GM23338 (cell line): ENCODE measurements around the gene PID1. TPM values are rescaled to one million over a fixed set of nuclear protein-coding genes. Genes with fewer than 3 reads are reported as not detected.

Experiments used
- ATAC-seq: fragments of 200-7000 bp; cut with Tn5 transposase; 3 replicates; pipeline ENCODE4 v1.9.1; 2020
- DNase-seq: peaks from one replicate; pipeline ENCODE4 v3.0.0-alpha.2; 2015; ENCODE audit warnings: low spot score
- H2AFZ ChIP-seq: fragments of 200-600 bp; sonication (generic); 2 replicates; pipeline ENCODE4 v1.8.0; 2016; ENCODE audit warnings: antibody characterized with exemption, mild to moderate bottlenecking, moderate library complexity
- H3F3A ChIP-seq: fragments of 200-600 bp; sonication (generic); replicated peaks from 2 replicates; pipeline ENCODE4 v1.8.0; 2017; ENCODE audit warnings: antibody characterized with exemption, mixed run types, low read depth
- H3K27ac ChIP-seq: fragments of 200-600 bp; sonication (generic); 2 replicates; pipeline ENCODE4 v1.6.1; 2016; ENCODE audit warnings: low read depth
- H3K27me3 ChIP-seq: fragments of 200-600 bp; sonication (generic); 2 replicates; pipeline ENCODE4 v1.8.0; 2016; ENCODE audit warnings: mild to moderate bottlenecking, mixed run types, moderate library complexity; ENCODE audit not compliant: insufficient read depth
- H3K36me3 ChIP-seq: fragments of 200-600 bp; sonication (generic); 2 replicates; pipeline ENCODE4 v1.8.0; 2016; ENCODE audit warnings: mild to moderate bottlenecking; ENCODE audit not compliant: insufficient read depth
- H3K4me1 ChIP-seq: fragments of 200-600 bp; sonication (generic); 2 replicates; pipeline ENCODE4 v1.8.0; 2016; ENCODE audit warnings: mild to moderate bottlenecking, moderate library complexity; ENCODE audit not compliant: insufficient read depth
- H3K4me2 ChIP-seq: fragments of 200-600 bp; sonication (generic); 2 replicates; pipeline ENCODE4 v1.7.1; 2017; ENCODE audit warnings: mixed run types
- H3K4me3 ChIP-seq: fragments of 200-600 bp; sonication (generic); 2 replicates; pipeline ENCODE4 v1.6.1; 2016; ENCODE audit warnings: mixed run types
- H3K79me2 ChIP-seq: fragments of 200-600 bp; sonication (generic); replicated peaks from 2 replicates; pipeline ENCODE4 v1.8.0; 2017; ENCODE audit warnings: mild to moderate bottlenecking; ENCODE audit not compliant: insufficient read depth
- H3K9me2 ChIP-seq: fragments of 200-600 bp; sonication (generic); 2 replicates; pipeline ENCODE4 v1.8.0; 2017; ENCODE audit not compliant: insufficient read depth
- H4K20me1 ChIP-seq: fragments of 200-600 bp; sonication (generic); replicated peaks from 2 replicates; pipeline ENCODE4 v1.8.0; 2017; ENCODE audit warnings: mild to moderate bottlenecking; ENCODE audit not compliant: insufficient read depth
- H3K27ac Mint-ChIP-seq: 2 replicates; pipeline ENCODE4 v1.8.0; 2020; ENCODE audit warnings: inconsistent platforms, mild to moderate bottlenecking, moderate library complexity, mixed read lengths
- H3K27me3 Mint-ChIP-seq: 3 replicates; pipeline ENCODE4 v1.8.0; 2022; ENCODE audit warnings: low read depth, mild to moderate bottlenecking, moderate library complexity, mixed read lengths, inconsistent platforms; ENCODE audit not compliant: insufficient read depth, poor library complexity
- H3K36me3 Mint-ChIP-seq: 3 replicates; pipeline ENCODE4 v1.8.0; 2021; ENCODE audit warnings: low read depth, mild to moderate bottlenecking, inconsistent platforms, moderate library complexity, mixed read lengths
- H3K4me1 Mint-ChIP-seq: 3 replicates; pipeline ENCODE4 v1.8.0; 2020; ENCODE audit warnings: mild to moderate bottlenecking, inconsistent platforms, mixed read lengths
- H3K4me3 Mint-ChIP-seq: 3 replicates; pipeline ENCODE4 v1.8.0; 2021; ENCODE audit warnings: moderate library complexity, mild to moderate bottlenecking, inconsistent platforms, mixed read lengths
- H3K9me3 Mint-ChIP-seq: 3 replicates; pipeline ENCODE4 v1.8.0; 2020; ENCODE audit warnings: moderate library complexity, mild to moderate bottlenecking, inconsistent platforms, mixed read lengths
- CREB1 ChIP-seq: fragments of 250-450 bp; sonication (Bioruptor Pico); IDR thresholded peaks from 2 replicates; pipeline ENCODE4 v1.5.0; 2020; ENCODE audit warnings: low read depth, mild to moderate bottlenecking, moderate library complexity
- CTCF ChIP-seq, 2 experiments: fragments of 200-600 bp in 1 of 2; sonication (generic) in 1 of 2; conservative IDR thresholded peaks; 2 replicates each; pipeline versions ENCODE4 v1.5.1 to v1.6.1; 2016 to 2017; ENCODE audit warnings: antibody characterized with exemption in 2 of 2, low read depth in 2 of 2, mild to moderate bottlenecking in 2 of 2, moderate library complexity in 1 of 2
- EZH2 ChIP-seq: fragments of 200-600 bp; sonication (generic); IDR thresholded peaks from one replicate; pipeline ENCODE4 v1.8.0; 2017; ENCODE audit warnings: antibody characterized with exemption, mild to moderate bottlenecking, low read depth; ENCODE audit not compliant: unreplicated experiment
- EZH2phosphoT487 ChIP-seq: fragments of 200-600 bp; sonication (generic); IDR thresholded peaks from one replicate; pipeline ENCODE4 v1.8.1; 2018; ENCODE audit warnings: antibody characterized with exemption; ENCODE audit not compliant: unreplicated experiment
- JUNB ChIP-seq: IDR thresholded peaks from one replicate; pipeline ENCODE4 v1.6.1; 2016; ENCODE audit warnings: antibody characterized with exemption; ENCODE audit not compliant: unreplicated experiment
- NANOG ChIP-seq: IDR thresholded peaks from 2 replicates; pipeline ENCODE4 v1.6.1; 2016; ENCODE audit warnings: antibody characterized with exemption, borderline replicate concordance
- POLR2AphosphoS5 ChIP-seq: IDR thresholded peaks from 2 replicates; pipeline ENCODE4 v1.6.1; 2016; ENCODE audit warnings: antibody characterized with exemption, low read depth
- REST ChIP-seq: IDR thresholded peaks from one replicate; pipeline ENCODE4 v1.6.1; 2018; ENCODE audit warnings: antibody characterized with exemption; ENCODE audit not compliant: unreplicated experiment
- STAT1 ChIP-seq: IDR thresholded peaks from one replicate; pipeline ENCODE4 v1.6.1; 2016; ENCODE audit warnings: antibody characterized with exemption; ENCODE audit not compliant: unreplicated experiment
- ZNF114 ChIP-seq: fragments of 250-450 bp; sonication (Bioruptor Pico); IDR thresholded peaks from 2 replicates; pipeline ENCODE4 v1.5.0; 2020; ENCODE audit warnings: mild to moderate bottlenecking, moderate library complexity
- ZNF331 ChIP-seq: fragments of 250-450 bp; sonication (Bioruptor Pico); IDR thresholded peaks from 2 replicates; pipeline ENCODE4 v1.5.0; 2020; ENCODE audit warnings: low read depth, mild to moderate bottlenecking, moderate library complexity
- polyA plus RNA-seq: library from polyadenylated mRNA; unstranded; fragments of >200 nt; fragmentation: Nextera tagmentation; extraction: Ambion mirVana; gene quantifications from 2 replicates; pipeline ENCODE4 v1.2.1, GENCODE V29; 2016
- total RNA-seq: library from RNA; depleted of rRNA; stranded (reverse); fragments of >200 nt; shearing (Covaris generic); gene quantifications from 2 replicates; pipeline ENCODE4 v1.2.3, GENCODE V29; 2014

The PID1 gene
- total and polyA plus RNA-seq, 2 experiments from 2014 or later, result 1.7 to 2.4 TPM

GRCh38 chr2:229160984-229161383 lies 110.1 kb downstream of the PID1 start:
- H3K27me3 Mint-ChIP-seq, result peaks cover 2% of the 10 kb centered on the region
- Histone ChIP-seq H4K20me1 (no peaks in the 10 kb centered on the region), H3K27me3 (no peaks in the 10 kb centered on the region), H3K27ac (no peak overlapping the region), H3K4me3 (no peak overlapping the region), H2AFZ (no peak overlapping the region), H3K4me2 (no peak overlapping the region), H3F3A (no peaks in the 10 kb centered on the region), H3K36me3 (no peaks in the 10 kb centered on the region), H3K4me1 (no peaks in the 10 kb centered on the region), H3K79me2 (no peaks in the 10 kb centered on the region), H3K9me2 (peaks cover 4% of the 10 kb centered on the region; the same call in 1 of the 2 replicates)
- DNase-seq (no peak), ATAC-seq (no peak)
- TF ChIP-seq JUNB, result no peak
- no peak for TF ChIP-seq ZNF331 (CRISPR knock-in tag)
- TF ChIP-seq EZH2, result no peak
- TF ChIP-seq CREB1 (CRISPR knock-in tag), result no peak
- no peak for TF ChIP-seq NANOG
- TF ChIP-seq ZNF114 (CRISPR knock-in tag), result no peak
- TF ChIP-seq CTCF (conservative IDR thresholded peaks at IDR 0.05; ENCODE audit: low read depth in 2 of 2), result no peak
- no peak for TF ChIP-seq POLR2AphosphoS5
- TF ChIP-seq EZH2phosphoT487, result no peak
- no peaks in the 10 kb centered on the region for H3K36me3 Mint-ChIP-seq
- no peak overlapping the region for H3K4me3 Mint-ChIP-seq
- no peaks in the 10 kb centered on the region; the same call in 2 of the 3 replicates for H3K9me3 Mint-ChIP-seq
- H3K4me1 Mint-ChIP-seq, result peaks cover 12% of the 10 kb centered on the region; the same call in 2 of the 3 replicates
- H3K27ac Mint-ChIP-seq, result no peak overlapping the region

- ATAC-seq, result no peak
- TF ChIP-seq ZNF114 (CRISPR knock-in tag), result no peak
- TF ChIP-seq REST, result no peak
- no peak for TF ChIP-seq CREB1 (CRISPR knock-in tag)
- no peak for TF ChIP-seq EZH2
- no peak for TF ChIP-seq EZH2phosphoT487
- no peak for TF ChIP-seq STAT1
- TF ChIP-seq JUNB, result no peak
- TF ChIP-seq CTCF (conservative IDR thresholded peaks at IDR 0.05; ENCODE audit: low read depth in 2 of 2), result no peak
- no peak for TF ChIP-seq ZNF331 (CRISPR knock-in tag)
These were observed 110.9 kb downstream of the PID1 start for GRCh38 chr2:229160180-229160579.

More at GRCh38 chr2:229160180-229160579, 110.9 kb downstream of the PID1 start:
- H4K20me1 ChIP-seq, result no peaks in the 10 kb centered on the region
- H3K4me3 ChIP-seq, result no peak overlapping the region
- no peak overlapping the region for H3K4me2 ChIP-seq
- H3F3A ChIP-seq, result no peaks in the 10 kb centered on the region
- Mint-ChIP-seq H3K9me3 (no peaks in the 10 kb centered on the region; the same call in 2 of the 3 replicates), H3K4me1 (peaks cover 12% of the 10 kb centered on the region; the same call in 2 of the 3 replicates), H3K36me3 (no peaks in the 10 kb centered on the region), H3K27me3 (peaks cover 2% of the 10 kb centered on the region), H3K27ac (no peak overlapping the region), H3K4me3 (no peak overlapping the region)
- H3K79me2 ChIP-seq, result no peaks in the 10 kb centered on the region
- H3K9me2 ChIP-seq, result peaks cover 4% of the 10 kb centered on the region; the same call in 1 of the 2 replicates
- H3K27ac ChIP-seq, result no peak overlapping the region
- no peak overlapping the region for H2AFZ ChIP-seq
- H3K27me3 ChIP-seq, result no peaks in the 10 kb centered on the region
- no peaks in the 10 kb centered on the region for H3K4me1 ChIP-seq
- no peak for DNase-seq
- no peaks in the 10 kb centered on the region for H3K36me3 ChIP-seq
